ENCODE data around the gene SLC6A12. TPM values are rescaled to one million over a fixed set of nuclear protein-coding genes. Genes with fewer than 3 reads are reported as not detected.

SLC6A12 gene
- not detected in 2 replicates for total RNA-seq (ENCODE audit: low replicate concordance)

- no peak for DNase-seq (ENCODE audit: low read depth)
These were observed at the start of gene SLC6A12 for GRCh38 chr12:214003-214741. Gene SLC6A12, minus strand, starts transcription at chr12:214157. Its CDS starts 4,171 bp downstream, at chr12:209986.

GRCh38 chr12:263574-263973 lies 49.6 kb upstream of the SLC6A12 start:
- H3K4me3 ChIP-seq (ENCODE audit: low read depth, low read length): no peak overlapping the region
- no peak for DNase-seq (ENCODE audit: low read depth)
- no peak for TF ChIP-seq CTCF (IDR thresholded peaks at IDR 0.05; ENCODE audit: insufficient read depth, low read length)

More at GRCh38 chr12:214003-214741, at the start of gene SLC6A12:
- no peak for TF ChIP-seq CTCF (IDR thresholded peaks at IDR 0.05; ENCODE audit: insufficient read depth, low read length)
- no peak within 1 kb of the TSS for H3K4me3 ChIP-seq (ENCODE audit: low read depth, low read length)

- no peak for TF ChIP-seq CTCF (IDR thresholded peaks at IDR 0.05; ENCODE audit: insufficient read depth, low read length)
- no peak within 1 kb of the TSS for H3K4me3 ChIP-seq (ENCODE audit: low read depth, low read length)
- DNase-seq (ENCODE audit: low read depth): no peak
These were observed 48.9 kb upstream of the SLC6A12 start, which contains the start of gene SLC6A13 for GRCh38 chr12:262817-263216. Gene SLC6A13, minus strand, starts transcription at chr12:262836. Its CDS starts 2,784 bp downstream, at chr12:260052.

GRCh38 chr12:262113-262512 lies 48.2 kb upstream of the SLC6A12 start:
- no peak for DNase-seq (ENCODE audit: low read depth)
- H3K4me3 ChIP-seq (ENCODE audit: low read depth, low read length): no peak overlapping the region
- no peak for TF ChIP-seq CTCF (IDR thresholded peaks at IDR 0.05; ENCODE audit: insufficient read depth, low read length)

GRCh38 chr12:257521-258321 lies 43.8 kb upstream of the SLC6A12 start:
- H3K4me3 ChIP-seq (ENCODE audit: low read depth, low read length): no peak overlapping the region
- no peak for TF ChIP-seq CTCF (IDR thresholded peaks at IDR 0.05; ENCODE audit: insufficient read depth, low read length)
- no peak for DNase-seq (ENCODE audit: low read depth)

- H3K4me3 ChIP-seq (ENCODE audit: low read depth, low read length): no peak overlapping the region
- no peak for TF ChIP-seq CTCF (IDR thresholded peaks at IDR 0.05; ENCODE audit: insufficient read depth, low read length)
- no peak for DNase-seq (ENCODE audit: low read depth)
These were observed 43.0 kb upstream of the SLC6A12 start for GRCh38 chr12:256958-257357.
